Gastroesophageal sphincter (tissue), 4 donors: ENCODE data around the gene PLCB1. TPM values are rescaled to one million over a fixed set of nuclear protein-coding genes. Genes with fewer than 3 reads are reported as not detected.

Source experiments
- ATAC-seq: fragments of 150-250 bp; one replicate; pipeline ENCODE4 v1.9.1; 2016; ENCODE audit warnings: mild to moderate bottlenecking, moderate library complexity
- H3K27ac ChIP-seq, 4 donors: fragments of 200-600 bp; sonication (generic) in 3 of 4; 1 replicate in 3 of 4; 2 replicates in 1 of 4; pipeline ENCODE4 v1.5.1; 2016 to 2019
- H3K27me3 ChIP-seq: fragments of 200-600 bp; sonication (generic); one replicate; pipeline ENCODE4 v1.5.1; 2019
- H3K36me3 ChIP-seq, 2 donors: fragments of 200-600 bp; sonication (generic); one replicate each; pipeline ENCODE4 v1.5.1; 2019; ENCODE audit warnings: control low read depth in 1 of 2
- H3K4me1 ChIP-seq, 3 donors: fragments of 200-600 bp; sonication (generic); 1 replicate in 2 of 3; 2 replicates in 1 of 3; pipeline ENCODE4 v1.5.1; 2016 to 2019; ENCODE audit warnings: control low read depth in 2 of 3
- H3K4me3 ChIP-seq, 2 donors: fragments of 200-600 bp; sonication (generic); one replicate each; pipeline ENCODE4 v1.5.1; 2019; ENCODE audit warnings: mild to moderate bottlenecking in 1 of 2, moderate library complexity in 1 of 2
- H3K9me3 ChIP-seq, 3 donors: fragments of 200-600 bp; sonication (generic); one replicate each; pipeline ENCODE4 v1.5.1; 2017 to 2019; ENCODE audit warnings: control low read depth in 2 of 3
- EP300 ChIP-seq: sonication (generic); formaldehyde crosslinking; IDR thresholded peaks from one replicate; pipeline ENCODE4 v1.6.1; 2017; ENCODE audit warnings: antibody characterized with exemption, mild to moderate bottlenecking
- POLR2A ChIP-seq, 2 donors: fragments of 450-650 bp; IDR thresholded peaks; one replicate each; pipeline ENCODE4 v1.6.1; 2017; ENCODE audit warnings: antibody characterized with exemption in 2 of 2, mild to moderate bottlenecking in 2 of 2, moderate library complexity in 1 of 2
- POLR2AphosphoS5 ChIP-seq: sonication (generic); formaldehyde crosslinking; IDR thresholded peaks from one replicate; pipeline ENCODE4 v1.6.1; 2017; ENCODE audit warnings: antibody characterized with exemption
- WGBS, 2 donors: methylation state at CpG; one replicate each; pipeline ENCODE4 v1.1.5; 2018; ENCODE audit warnings: low coverage in 1 of 2; 5-methylcytosine and 5-hydroxymethylcytosine counted together
- total RNA-seq, 4 donors: library from RNA; depleted of rRNA; stranded (reverse); fragments of >200 nt; gene quantifications; one replicate each; pipeline ENCODE4 v1.1.0, GENCODE V29; 2016
- TF ChIP-seq, protein P1 (sequence below), 4 experiments: fragments of 200-600 bp in 2 of 4; fragments of 450-650 bp in 2 of 4; sonication (generic) in 1 of 4; IDR thresholded peaks; one replicate each; pipeline ENCODE4 v1.5.1; 2017 to 2019; ENCODE audit warnings: antibody characterized with exemption in 4 of 4, mild to moderate bottlenecking in 2 of 4, moderate library complexity in 2 of 4

The PLCB1 gene
- total RNA-seq, 4 donors from 2014 or later, result 60.8 to 104 (median 69.0) TPM

DNA sequence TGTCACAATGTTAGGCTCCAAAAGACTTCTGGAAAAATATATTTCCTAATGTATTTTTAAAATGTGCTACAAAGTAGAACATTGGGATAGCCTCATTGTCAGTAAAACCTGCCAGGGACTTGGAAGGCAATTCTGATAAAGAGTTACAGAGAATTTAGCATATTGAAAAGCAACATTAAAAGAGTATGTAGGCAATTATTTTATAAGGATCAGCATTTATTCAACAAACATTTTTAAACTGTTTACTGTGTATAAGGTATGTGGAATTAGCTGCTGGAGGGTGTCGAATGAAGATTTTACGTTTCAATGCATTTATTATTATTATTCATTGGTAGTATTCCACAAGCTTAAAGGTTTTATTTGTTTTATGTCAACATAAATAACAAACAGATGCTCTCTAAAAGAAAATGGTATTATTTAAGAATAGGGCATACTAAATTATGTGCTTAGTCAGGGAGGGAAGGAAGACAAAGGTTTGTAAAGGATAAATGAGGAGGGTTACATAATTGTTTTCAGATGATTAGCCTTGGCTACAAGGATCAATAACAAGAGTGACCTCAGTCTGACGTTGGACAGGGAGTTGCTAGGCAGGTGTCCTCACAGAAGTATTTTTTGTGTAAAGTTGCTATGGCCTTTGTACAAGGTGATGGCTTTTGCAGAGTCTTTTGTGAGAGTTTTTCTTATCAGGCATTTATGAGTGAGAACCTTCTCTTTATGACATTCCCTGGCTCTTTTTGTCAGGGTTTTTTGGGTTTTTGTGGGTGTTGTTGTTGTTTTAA lies 623.5 kb downstream of the PLCB1 start:
- ATAC-seq, result no peak
- no peak overlapping the region for H3K4me3 ChIP-seq
- peaks cover 0 to 16% (median 2%) of the 10 kb centered on the region in 3 donors for H3K4me1 ChIP-seq
- no peaks in the 10 kb centered on the region for H3K27me3 ChIP-seq
- no peaks in the 10 kb centered on the region for H3K9me3 ChIP-seq
- TF ChIP-seq POLR2AphosphoS5 (no peak), POLR2A (IDR thresholded peaks at IDR 0.05) (no peak), EP300 (no peak)
- TF ChIP-seq, protein P1, sequence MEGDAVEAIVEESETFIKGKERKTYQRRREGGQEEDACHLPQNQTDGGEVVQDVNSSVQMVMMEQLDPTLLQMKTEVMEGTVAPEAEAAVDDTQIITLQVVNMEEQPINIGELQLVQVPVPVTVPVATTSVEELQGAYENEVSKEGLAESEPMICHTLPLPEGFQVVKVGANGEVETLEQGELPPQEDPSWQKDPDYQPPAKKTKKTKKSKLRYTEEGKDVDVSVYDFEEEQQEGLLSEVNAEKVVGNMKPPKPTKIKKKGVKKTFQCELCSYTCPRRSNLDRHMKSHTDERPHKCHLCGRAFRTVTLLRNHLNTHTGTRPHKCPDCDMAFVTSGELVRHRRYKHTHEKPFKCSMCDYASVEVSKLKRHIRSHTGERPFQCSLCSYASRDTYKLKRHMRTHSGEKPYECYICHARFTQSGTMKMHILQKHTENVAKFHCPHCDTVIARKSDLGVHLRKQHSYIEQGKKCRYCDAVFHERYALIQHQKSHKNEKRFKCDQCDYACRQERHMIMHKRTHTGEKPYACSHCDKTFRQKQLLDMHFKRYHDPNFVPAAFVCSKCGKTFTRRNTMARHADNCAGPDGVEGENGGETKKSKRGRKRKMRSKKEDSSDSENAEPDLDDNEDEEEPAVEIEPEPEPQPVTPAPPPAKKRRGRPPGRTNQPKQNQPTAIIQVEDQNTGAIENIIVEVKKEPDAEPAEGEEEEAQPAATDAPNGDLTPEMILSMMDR (IDR thresholded peaks at IDR 0.05), result no peak
- peaks cover 0 to 17% of the 10 kb centered on the region in 2 donors for H3K36me3 ChIP-seq
- 76 to 78% methylated on average over 3 of the region's 3 CpGs for WGBS, 2 donors
- H3K27ac ChIP-seq, result no peak overlapping the region

DNA sequence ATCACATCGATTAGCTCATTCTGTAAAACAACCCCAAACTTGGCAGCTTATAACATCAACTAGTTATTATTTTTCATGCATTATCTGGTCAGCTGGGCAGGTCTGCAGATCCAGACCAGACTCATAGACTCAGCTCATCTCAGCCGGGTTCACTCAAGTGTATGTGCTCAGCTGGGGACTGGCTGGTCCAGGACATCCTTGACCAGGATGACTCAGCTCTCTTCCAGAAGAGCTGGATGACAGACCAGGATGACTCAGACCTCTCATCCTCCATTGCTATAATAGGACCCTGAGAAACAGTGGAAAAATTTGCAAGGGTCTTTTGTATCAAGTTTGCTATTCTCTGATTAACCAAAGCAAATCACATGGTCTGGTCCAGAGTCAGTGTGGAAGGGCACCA lies 624.3 kb downstream of the PLCB1 start:
- Histone ChIP-seq H3K4me3 (no peak overlapping the region), H3K9me3 (no peaks in the 10 kb centered on the region), H3K4me1 (peaks cover 0 to 16% (median 2%) of the 10 kb centered on the region in 3 donors), H3K27me3 (no peaks in the 10 kb centered on the region), H3K36me3 (peaks cover 0 to 19% of the 10 kb centered on the region in 2 donors), H3K27ac (peak overlapping the region in 3 of 4 donors; percentile 53 to 65 (median 61))
- TF ChIP-seq POLR2AphosphoS5, result no peak
- no peak for TF ChIP-seq POLR2A (IDR thresholded peaks at IDR 0.05)
- TF ChIP-seq, protein P1 (IDR thresholded peaks at IDR 0.05), result no peak
- TF ChIP-seq EP300, result no peak
- WGBS, 2 donors, result 42 to 52% methylated on average over 2 of the region's 2 CpGs
- peak; percentile 87 for ATAC-seq

DNA sequence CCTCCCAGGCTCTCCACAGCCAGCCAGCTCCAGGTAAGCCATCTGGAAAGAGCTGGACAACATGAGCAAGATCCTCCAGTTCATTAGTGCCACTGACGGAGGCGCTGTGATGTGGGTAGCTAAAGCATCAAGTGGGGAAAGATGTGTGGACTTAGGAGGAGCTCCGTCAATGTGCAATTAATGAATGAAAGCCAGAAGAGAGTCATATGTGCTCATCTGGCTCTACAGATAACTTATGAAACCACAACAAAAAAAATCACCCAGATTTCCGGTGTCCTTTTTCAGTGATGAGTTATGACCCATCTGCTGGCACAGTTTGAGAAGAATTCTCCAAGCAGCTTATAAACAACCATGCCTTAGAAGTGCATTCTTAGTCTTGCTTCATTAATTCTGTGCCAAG lies 625.1 kb downstream of the PLCB1 start:
- H3K27me3 ChIP-seq, result no peaks in the 10 kb centered on the region
- WGBS, 2 donors, result 65% methylated on average over 4 of the region's 4 CpGs; no CpG with 5 or more reads in 1 of the 2 donors
- H3K27ac ChIP-seq, result peak overlapping the region in 3 of 4 donors; percentile 53 to 65 (median 61)
- no peak for TF ChIP-seq EP300
- TF ChIP-seq POLR2A (IDR thresholded peaks at IDR 0.05), result no peak
- TF ChIP-seq, protein P1 (IDR thresholded peaks at IDR 0.05), result no peak
- no peak for TF ChIP-seq POLR2AphosphoS5
- no peaks in the 10 kb centered on the region for H3K9me3 ChIP-seq
- peaks cover 0 to 16% (median 2%) of the 10 kb centered on the region in 3 donors for H3K4me1 ChIP-seq
- ATAC-seq, result peak; percentile 70
- H3K4me3 ChIP-seq, result no peak overlapping the region
- peaks cover 0 to 26% of the 10 kb centered on the region in 2 donors for H3K36me3 ChIP-seq

DNA sequence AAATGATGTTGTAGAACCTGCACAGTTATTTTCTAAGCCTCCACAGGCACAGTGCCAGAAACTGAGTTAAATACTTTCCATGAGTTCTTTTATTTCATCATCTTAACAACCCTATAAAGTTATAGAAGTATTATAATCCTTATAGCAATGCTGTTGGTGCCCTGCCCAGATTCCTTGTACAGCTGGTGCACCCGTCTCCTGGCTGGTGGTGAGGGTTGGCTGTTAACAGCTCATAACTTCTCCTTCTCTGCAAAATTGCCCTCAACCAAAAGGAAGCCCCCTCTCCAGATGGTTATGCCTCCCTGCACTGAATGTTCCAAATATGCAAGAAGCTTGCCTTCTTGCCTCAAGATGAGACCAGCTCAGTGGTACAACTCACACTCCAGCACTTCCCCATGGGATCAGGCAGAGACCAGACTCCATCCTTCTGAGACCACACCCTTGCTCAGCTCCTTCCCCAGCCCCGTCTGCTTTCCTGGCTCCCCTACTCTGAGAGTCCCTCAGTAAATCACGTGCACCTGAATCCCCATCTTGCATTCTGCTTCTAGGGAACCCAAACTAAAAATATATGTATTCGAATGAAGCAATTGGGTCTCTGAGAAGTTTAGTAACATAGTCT lies 632.4 kb downstream of the PLCB1 start:
- H3K36me3 ChIP-seq, result peaks cover 0 to 78% of the 10 kb centered on the region in 2 donors
- 63 to 75% methylated on average over 2 to 3 of the region's 4 CpGs for WGBS, 2 donors
- H3K27me3 ChIP-seq, result no peaks in the 10 kb centered on the region
- no peak overlapping the region for H3K4me3 ChIP-seq
- H3K9me3 ChIP-seq, result no peaks in the 10 kb centered on the region
- no peak for ATAC-seq
- H3K4me1 ChIP-seq, result no peaks in the 10 kb centered on the region
- no peak overlapping the region for H3K27ac ChIP-seq
- TF ChIP-seq, protein P1 (IDR thresholded peaks at IDR 0.05), result no peak
- TF ChIP-seq POLR2AphosphoS5 (no peak), POLR2A (IDR thresholded peaks at IDR 0.05) (no peak), EP300 (no peak)
